Erythroblast (primary cell): ENCODE results near the gene CILP2.

Experiments
- DNase-seq, 2 experiments: peaks; one replicate each; lab custom pipeline; 2025; lab: John Stamatoyannopoulos, UW
- GATA1 ChIP-seq: IDR thresholded peaks from 2 replicates; pipeline ENCODE4 v1.6.1; 2011; ENCODE audit warnings: low read depth, mild to moderate bottlenecking, control low read depth, low read length, moderate library complexity
- POLR2A ChIP-seq: IDR thresholded peaks from 2 replicates; pipeline ENCODE4 v1.6.1; 2011; ENCODE audit warnings: mild to moderate bottlenecking, low read length

CILP2 gene

GRCh38 chr19:19566306-19566705 is 28.2 kb downstream of the CILP2 start:
- DNase-seq: no peak

GRCh38 chr19:19567391-19567790 is 29.3 kb downstream of the CILP2 start:
- no peak for TF ChIP-seq POLR2A
- no peak for TF ChIP-seq GATA1

More at GRCh38 chr19:19566306-19566705, 28.2 kb downstream of the CILP2 start:
- no peak for TF ChIP-seq GATA1
- TF ChIP-seq POLR2A: no peak

GRCh38 chr19:19568802-19569756 is 31.0 kb downstream of the CILP2 start:
- no peak for TF ChIP-seq GATA1
- no peak for DNase-seq

More at GRCh38 chr19:19567391-19567790, 29.3 kb downstream of the CILP2 start:
- DNase-seq: no peak

- TF ChIP-seq GATA1 (no peak), POLR2A (no peak)
Observed at GRCh38 chr19:19570571-19570970, 32.5 kb downstream of the CILP2 start.

GRCh38 chr19:19571071-19571786 is 33.2 kb downstream of the CILP2 start:
- DNase-seq: no peak
- TF ChIP-seq POLR2A (no peak), GATA1 (no peak)

More at GRCh38 chr19:19570571-19570970, 32.5 kb downstream of the CILP2 start:
- no peak for DNase-seq

- no peak for TF ChIP-seq POLR2A
- no peak for TF ChIP-seq GATA1
- DNase-seq: no peak
Observed at GRCh38 chr19:19575411-19575810, 37.3 kb downstream of the CILP2 start.

GRCh38 chr19:19578252-19578651 is 40.2 kb downstream of the CILP2 start:
- no peak for DNase-seq
- no peak for TF ChIP-seq POLR2A

- DNase-seq: no peak
- no peak for TF ChIP-seq GATA1
- no peak for TF ChIP-seq POLR2A
Observed at GRCh38 chr19:19579533-19580361, 41.7 kb downstream of the CILP2 start.

GRCh38 chr19:19580418-19580817 is 42.4 kb downstream of the CILP2 start:
- TF ChIP-seq POLR2A (no peak), GATA1 (no peak)
- DNase-seq: no peak

GRCh38 chr19:19581391-19581790 is 43.3 kb downstream of the CILP2 start:
- TF ChIP-seq GATA1: no peak
- TF ChIP-seq POLR2A: no peak
- DNase-seq: no peak

GRCh38 chr19:19582471-19582870 is 44.4 kb downstream of the CILP2 start:
- TF ChIP-seq POLR2A (no peak), GATA1 (no peak)
- DNase-seq: no peak

GRCh38 chr19:19584356-19584755 is 46.3 kb downstream of the CILP2 start:
- no peak for DNase-seq
- TF ChIP-seq POLR2A: no peak
- no peak for TF ChIP-seq GATA1

- no peak for TF ChIP-seq POLR2A
- no peak for DNase-seq
Observed at GRCh38 chr19:19587771-19588170, 49.7 kb downstream of the CILP2 start.
